ENCODE measurements around the gene HDAC4. TPM values are rescaled to one million over a fixed set of nuclear protein-coding genes. Genes with fewer than 3 reads are reported as not detected.

The HDAC4 gene
- total and polyA plus RNA-seq, 2 experiments from 2014 or later: 8.1 to 41.8 TPM

GRCh38 chr2:239250216-239251081 lies 150.4 kb downstream of the HDAC4 start:
- H3K27me3 Mint-ChIP-seq (ENCODE audit: insufficient read depth, low read depth, poor library complexity): peaks cover 10% of the 10 kb centered on the region

More at GRCh38 chr2:239250216-239251081, 150.4 kb downstream of the HDAC4 start:
- Mint-ChIP-seq H3K4me1 (peaks cover 67% of the 10 kb centered on the region), H3K9me3 (no peaks in the 10 kb centered on the region), H3K4me3 (no peak overlapping the region), H3K36me3 (ENCODE audit: low read depth) (no peaks in the 10 kb centered on the region), H3K27ac (no peak overlapping the region)
- peaks cover 91% of the 10 kb centered on the region for H3K79me2 ChIP-seq (replicated peaks; ENCODE audit: insufficient read depth)
- H4K20me1 ChIP-seq (replicated peaks; ENCODE audit: insufficient read depth): peaks cover 19% of the 10 kb centered on the region
- ATAC-seq (no peak), DNase-seq (ENCODE audit: low spot score) (no peak)
- H3F3A ChIP-seq (replicated peaks; ENCODE audit: low read depth): no peaks in the 10 kb centered on the region
- H2AFZ ChIP-seq: no peak overlapping the region
- H3K27ac ChIP-seq (ENCODE audit: low read depth): no peak overlapping the region
- TF ChIP-seq, protein P1, sequence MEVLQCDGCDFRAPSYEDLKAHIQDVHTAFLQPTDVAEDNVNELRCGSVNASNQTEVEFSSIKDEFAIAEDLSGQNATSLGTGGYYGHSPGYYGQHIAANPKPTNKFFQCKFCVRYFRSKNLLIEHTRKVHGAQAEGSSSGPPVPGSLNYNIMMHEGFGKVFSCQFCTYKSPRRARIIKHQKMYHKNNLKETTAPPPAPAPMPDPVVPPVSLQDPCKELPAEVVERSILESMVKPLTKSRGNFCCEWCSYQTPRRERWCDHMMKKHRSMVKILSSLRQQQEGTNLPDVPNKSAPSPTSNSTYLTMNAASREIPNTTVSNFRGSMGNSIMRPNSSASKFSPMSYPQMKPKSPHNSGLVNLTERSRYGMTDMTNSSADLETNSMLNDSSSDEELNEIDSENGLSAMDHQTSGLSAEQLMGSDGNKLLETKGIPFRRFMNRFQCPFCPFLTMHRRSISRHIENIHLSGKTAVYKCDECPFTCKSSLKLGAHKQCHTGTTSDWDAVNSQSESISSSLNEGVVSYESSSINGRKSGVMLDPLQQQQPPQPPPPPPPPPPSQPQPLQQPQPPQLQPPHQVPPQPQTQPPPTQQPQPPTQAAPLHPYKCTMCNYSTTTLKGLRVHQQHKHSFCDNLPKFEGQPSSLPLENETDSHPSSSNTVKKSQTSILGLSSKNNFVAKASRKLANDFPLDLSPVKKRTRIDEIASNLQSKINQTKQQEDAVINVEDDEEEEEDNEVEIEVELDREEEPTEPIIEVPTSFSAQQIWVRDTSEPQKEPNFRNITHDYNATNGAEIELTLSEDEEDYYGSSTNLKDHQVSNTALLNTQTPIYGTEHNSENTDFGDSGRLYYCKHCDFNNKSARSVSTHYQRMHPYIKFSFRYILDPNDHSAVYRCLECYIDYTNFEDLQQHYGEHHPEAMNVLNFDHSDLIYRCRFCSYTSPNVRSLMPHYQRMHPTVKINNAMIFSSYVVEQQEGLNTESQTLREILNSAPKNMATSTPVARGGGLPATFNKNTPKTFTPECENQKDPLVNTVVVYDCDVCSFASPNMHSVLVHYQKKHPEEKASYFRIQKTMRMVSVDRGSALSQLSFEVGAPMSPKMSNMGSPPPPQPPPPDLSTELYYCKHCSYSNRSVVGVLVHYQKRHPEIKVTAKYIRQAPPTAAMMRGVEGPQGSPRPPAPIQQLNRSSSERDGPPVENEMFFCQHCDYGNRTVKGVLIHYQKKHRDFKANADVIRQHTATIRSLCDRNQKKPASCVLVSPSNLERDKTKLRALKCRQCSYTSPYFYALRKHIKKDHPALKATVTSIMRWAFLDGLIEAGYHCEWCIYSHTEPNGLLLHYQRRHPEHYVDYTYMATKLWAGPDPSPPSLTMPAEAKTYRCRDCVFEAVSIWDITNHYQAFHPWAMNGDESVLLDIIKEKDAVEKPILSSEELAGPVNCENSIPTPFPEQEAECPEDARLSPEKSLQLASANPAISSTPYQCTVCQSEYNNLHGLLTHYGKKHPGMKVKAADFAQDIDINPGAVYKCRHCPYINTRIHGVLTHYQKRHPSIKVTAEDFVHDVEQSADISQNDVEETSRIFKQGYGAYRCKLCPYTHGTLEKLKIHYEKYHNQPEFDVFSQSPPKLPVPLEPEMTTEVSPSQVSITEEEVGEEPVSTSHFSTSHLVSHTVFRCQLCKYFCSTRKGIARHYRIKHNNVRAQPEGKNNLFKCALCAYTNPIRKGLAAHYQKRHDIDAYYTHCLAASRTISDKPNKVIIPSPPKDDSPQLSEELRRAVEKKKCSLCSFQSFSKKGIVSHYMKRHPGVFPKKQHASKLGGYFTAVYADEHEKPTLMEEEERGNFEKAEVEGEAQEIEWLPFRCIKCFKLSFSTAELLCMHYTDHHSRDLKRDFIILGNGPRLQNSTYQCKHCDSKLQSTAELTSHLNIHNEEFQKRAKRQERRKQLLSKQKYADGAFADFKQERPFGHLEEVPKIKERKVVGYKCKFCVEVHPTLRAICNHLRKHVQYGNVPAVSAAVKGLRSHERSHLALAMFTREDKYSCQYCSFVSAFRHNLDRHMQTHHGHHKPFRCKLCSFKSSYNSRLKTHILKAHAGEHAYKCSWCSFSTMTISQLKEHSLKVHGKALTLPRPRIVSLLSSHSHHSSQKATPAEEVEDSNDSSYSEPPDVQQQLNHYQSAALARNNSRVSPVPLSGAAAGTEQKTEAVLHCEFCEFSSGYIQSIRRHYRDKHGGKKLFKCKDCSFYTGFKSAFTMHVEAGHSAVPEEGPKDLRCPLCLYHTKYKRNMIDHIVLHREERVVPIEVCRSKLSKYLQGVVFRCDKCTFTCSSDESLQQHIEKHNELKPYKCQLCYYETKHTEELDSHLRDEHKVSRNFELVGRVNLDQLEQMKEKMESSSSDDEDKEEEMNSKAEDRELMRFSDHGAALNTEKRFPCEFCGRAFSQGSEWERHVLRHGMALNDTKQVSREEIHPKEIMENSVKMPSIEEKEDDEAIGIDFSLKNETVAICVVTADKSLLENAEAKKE (CRISPR knock-in tag; IDR thresholded peaks at IDR 0.05): no peak
- no peak for TF ChIP-seq STAT1 (IDR thresholded peaks at IDR 0.05; ENCODE audit: unreplicated experiment)
- no peak for TF ChIP-seq ZNF331 (CRISPR knock-in tag; IDR thresholded peaks at IDR 0.05; ENCODE audit: low read depth)
- TF ChIP-seq, protein P2, sequence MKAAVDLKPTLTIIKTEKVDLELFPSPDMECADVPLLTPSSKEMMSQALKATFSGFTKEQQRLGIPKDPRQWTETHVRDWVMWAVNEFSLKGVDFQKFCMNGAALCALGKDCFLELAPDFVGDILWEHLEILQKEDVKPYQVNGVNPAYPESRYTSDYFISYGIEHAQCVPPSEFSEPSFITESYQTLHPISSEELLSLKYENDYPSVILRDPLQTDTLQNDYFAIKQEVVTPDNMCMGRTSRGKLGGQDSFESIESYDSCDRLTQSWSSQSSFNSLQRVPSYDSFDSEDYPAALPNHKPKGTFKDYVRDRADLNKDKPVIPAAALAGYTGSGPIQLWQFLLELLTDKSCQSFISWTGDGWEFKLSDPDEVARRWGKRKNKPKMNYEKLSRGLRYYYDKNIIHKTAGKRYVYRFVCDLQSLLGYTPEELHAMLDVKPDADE (IDR thresholded peaks at IDR 0.05): no peak
- TF ChIP-seq, protein P3, sequence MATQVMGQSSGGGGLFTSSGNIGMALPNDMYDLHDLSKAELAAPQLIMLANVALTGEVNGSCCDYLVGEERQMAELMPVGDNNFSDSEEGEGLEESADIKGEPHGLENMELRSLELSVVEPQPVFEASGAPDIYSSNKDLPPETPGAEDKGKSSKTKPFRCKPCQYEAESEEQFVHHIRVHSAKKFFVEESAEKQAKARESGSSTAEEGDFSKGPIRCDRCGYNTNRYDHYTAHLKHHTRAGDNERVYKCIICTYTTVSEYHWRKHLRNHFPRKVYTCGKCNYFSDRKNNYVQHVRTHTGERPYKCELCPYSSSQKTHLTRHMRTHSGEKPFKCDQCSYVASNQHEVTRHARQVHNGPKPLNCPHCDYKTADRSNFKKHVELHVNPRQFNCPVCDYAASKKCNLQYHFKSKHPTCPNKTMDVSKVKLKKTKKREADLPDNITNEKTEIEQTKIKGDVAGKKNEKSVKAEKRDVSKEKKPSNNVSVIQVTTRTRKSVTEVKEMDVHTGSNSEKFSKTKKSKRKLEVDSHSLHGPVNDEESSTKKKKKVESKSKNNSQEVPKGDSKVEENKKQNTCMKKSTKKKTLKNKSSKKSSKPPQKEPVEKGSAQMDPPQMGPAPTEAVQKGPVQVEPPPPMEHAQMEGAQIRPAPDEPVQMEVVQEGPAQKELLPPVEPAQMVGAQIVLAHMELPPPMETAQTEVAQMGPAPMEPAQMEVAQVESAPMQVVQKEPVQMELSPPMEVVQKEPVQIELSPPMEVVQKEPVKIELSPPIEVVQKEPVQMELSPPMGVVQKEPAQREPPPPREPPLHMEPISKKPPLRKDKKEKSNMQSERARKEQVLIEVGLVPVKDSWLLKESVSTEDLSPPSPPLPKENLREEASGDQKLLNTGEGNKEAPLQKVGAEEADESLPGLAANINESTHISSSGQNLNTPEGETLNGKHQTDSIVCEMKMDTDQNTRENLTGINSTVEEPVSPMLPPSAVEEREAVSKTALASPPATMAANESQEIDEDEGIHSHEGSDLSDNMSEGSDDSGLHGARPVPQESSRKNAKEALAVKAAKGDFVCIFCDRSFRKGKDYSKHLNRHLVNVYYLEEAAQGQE (IDR thresholded peaks at IDR 0.05; ENCODE audit: unreplicated experiment): no peak
- no peaks in the 10 kb centered on the region for H3K27me3 ChIP-seq (ENCODE audit: insufficient read depth)
- peaks cover 18% of the 10 kb centered on the region for H3K4me1 ChIP-seq (ENCODE audit: insufficient read depth)
- H3K9me2 ChIP-seq (ENCODE audit: insufficient read depth): no peaks in the 10 kb centered on the region
- no peak overlapping the region for H3K4me3 ChIP-seq
- no peaks in the 10 kb centered on the region for H3K36me3 ChIP-seq (ENCODE audit: insufficient read depth)
- H3K4me2 ChIP-seq: no peak overlapping the region

Measured in GM23338 (cell line).